ENCODE results near the gene TIMM10.

Gene TIMM10

DNA sequence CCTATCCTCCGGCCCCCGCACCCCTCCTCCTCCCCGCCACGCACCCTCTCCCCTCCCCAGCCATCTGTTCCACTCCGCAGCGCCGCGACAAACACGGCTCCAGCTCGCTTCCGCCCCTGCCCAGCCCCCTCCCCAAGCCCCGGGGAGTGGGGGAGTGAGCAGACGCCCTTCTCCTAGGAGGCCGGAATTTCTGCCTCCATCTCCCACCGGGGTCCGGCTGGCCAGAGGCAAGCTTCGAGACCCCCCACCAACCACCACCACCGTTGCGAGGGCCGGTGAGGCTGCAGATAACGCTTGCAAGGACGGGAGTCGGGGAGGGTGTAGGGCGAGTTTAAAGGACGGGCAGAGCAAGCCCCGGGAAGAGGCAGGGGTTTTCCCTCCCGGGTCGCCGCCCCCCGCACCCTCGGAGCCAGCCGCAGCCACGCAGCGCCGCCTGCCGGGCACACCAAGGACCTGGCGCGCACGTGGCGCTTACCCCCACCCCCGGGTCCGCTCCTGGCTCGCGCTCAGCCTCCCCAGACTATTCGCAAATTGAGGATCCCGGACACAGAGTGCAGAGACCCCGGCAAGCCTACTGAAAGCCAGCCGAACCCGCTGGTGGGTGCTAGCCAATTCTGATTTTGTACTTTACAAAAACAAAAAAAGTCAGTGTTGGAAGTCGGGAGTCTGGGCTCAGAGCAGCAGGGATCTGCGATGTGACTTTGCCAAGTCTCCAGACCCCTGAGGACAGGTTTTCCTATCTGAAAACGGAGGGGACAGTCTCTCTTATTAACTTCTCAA lies 47.6 kb downstream of the TIMM10 start:
- DNase-seq: peak; percentile 71

DNA sequence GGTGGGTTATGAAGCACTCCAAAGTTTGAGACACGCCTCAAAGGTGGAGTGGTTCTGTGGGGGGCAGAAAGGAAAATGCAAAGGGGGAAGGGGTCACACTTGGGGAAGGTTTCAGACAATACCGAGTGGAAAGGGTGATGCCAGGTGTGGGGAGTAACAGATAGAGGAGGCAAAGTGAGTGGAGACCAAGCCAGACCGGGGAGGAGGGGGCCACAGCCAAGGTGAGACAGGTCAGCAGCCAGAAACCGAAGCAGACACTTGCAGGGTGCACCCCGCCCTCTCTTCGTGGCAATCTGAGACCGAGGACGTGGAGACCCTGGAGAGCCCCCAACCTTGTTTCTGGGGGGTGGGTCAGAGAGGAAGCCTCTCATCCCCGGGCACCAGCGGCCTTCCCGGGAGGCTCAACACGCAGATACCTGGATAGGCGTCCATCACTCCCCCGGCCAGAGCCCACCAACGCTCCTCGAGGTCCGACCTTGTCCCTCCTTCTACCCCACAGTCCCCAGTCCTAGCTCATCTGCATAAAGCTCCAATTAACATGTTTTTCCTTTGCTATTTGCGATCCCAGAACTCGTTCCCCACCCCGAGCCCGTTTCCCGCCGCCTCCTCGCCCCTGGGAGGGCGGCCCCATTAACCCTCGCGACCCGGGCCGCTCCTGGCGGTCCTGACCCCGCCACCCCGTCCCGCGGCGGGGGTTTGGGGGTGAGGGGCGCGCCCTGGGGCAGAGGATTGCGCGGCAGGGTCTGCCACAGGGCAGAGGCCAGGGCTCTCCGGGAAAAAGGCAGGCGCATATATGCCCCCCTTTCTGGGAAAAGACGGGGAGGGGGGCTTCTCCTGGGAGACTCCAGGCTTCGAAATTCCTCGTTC lies 48.4 kb downstream of the TIMM10 start:
- DNase-seq: no peak

DNA sequence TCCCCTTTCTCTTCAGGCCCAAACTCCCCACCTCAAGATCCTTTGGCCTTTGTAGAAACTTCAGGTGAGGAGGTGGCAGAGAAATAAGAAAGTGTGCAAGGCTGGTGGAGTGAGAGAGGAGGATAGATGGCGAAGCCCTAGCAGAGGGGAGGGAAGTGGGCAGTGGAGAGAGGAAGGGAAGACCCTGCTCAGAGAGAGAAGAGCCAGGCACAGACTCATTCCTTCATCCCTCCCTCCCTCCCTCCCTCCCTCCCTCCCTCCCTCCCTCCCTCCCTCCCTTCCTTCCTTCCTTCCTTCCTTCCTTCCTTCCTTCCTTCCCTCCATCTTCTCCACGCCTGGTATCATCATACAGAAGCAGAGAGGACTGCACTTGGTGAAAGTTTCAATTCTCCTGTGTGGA lies 49.2 kb downstream of the TIMM10 start:
- no peak for DNase-seq

DNA sequence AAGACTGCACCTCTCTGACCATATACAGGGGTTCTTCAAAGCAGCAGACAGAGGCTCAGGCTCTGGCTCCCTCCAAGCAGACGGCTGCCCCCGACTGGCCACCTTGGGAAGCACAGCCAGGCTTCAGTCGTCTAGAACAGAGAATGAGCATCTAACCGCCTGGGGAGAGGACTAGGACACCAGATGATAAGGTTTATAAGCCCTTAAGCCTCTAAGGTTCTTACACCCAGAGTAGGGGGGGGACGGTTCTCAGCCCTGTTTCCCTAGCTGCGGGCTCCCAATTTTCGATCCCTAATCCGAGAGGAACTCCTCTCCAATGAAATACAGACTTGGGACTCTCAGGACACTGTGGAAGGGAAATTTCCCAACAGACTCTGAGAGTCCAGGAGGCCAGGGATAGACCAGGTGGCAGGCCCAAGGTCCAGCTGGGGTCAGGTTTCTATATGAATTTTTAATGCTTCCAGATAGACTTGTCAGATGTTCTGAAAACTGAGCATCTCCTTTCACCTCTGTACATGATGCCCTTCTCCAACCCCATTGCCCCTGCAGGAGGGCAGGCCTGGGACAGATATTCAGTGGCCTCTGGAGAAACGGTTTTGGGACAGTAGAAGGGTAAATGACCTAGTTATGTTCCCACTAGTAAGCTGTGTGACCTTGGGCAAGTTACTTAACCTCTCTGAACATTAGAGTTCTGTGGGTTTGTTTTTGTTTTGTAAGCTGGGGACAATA lies 50.0 kb downstream of the TIMM10 start:
- DNase-seq: peak; percentile 75

DNA sequence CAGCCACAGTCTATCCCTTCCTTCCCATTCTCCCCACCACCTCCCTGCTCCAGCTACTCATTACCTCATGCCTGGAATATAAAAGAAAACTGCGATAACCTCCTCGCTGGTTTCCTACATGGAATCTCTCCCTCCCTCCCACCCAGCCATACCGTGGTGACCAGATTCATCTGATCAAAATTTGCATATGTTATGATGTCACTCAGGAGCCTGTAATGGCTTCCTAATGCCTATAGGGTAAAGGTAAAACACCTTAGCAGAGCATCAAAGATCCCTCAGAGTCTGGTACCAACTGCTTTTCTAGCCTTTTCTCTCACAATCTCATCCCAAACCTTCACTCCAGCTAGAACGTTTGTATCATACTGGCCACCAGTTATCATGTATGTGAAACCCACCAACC lies 50.6 kb downstream of the TIMM10 start:
- no peak for DNase-seq

DNA sequence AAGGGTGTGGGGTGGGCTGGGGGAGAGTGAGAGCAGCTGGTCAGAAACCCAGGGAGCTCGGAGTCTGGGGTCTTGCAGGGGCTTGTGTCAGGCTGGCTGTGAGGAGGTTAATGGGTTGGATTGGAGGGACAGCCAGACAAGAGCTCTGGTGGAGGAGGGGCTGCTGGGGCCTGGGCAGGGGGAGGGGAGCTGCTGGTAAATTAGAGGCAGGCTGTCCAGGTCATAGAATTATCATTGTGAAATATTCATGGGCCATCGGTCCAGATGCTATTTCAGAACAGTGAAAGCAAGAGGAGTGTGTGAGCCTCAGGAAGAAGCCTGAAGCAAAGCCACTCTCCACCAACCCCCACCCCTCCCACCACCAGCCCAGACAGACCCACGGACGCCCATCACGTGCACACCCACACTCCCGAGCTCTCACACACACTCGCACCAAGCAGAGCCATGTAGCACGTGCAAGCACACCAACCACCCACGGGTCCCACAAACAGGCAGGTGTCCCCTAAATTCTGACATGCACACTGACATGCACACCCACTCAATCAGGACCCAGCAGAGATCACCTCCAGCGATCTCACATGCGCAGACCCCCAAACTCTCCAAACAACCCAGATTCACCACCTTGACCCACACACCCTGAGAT lies 51.4 kb downstream of the TIMM10 start:
- no peak for DNase-seq

Data from CD4-positive, alpha-beta T cell treated with Interleukin-17A for 4 hours (primary cell).